Cardiac muscle cell (in vitro differentiated cells and primary cell): ENCODE results near the gene GOLGA5. TPM values are rescaled to one million over a fixed set of nuclear protein-coding genes. Genes with fewer than 3 reads are reported as not detected.

Experiments used
- DNase-seq, 2 donors: peaks; one replicate each; pipeline versions ENCODE4 v3.0.0 to v3.0.0-alpha.2; 2010 to 2017; ENCODE audit warnings: low read depth in 1 of 2, low spot score in 1 of 2
- H3K27ac ChIP-seq: fragments of 200-600 bp; sonication (generic); 2 replicates; pipeline ENCODE4 v1.5.1; 2016
- H3K27me3 ChIP-seq: fragments of 200-600 bp; sonication (generic); 2 replicates; pipeline ENCODE4 v1.6.0; 2016; ENCODE audit warnings: control low read depth
- H3K36me3 ChIP-seq: fragments of 200-600 bp; sonication (generic); 2 replicates; pipeline ENCODE4 v1.5.1; 2016; ENCODE audit warnings: control low read depth
- H3K4me1 ChIP-seq: fragments of 200-600 bp; sonication (generic); 2 replicates; pipeline ENCODE4 v1.8.1; 2017; ENCODE audit warnings: low read depth, mild to moderate bottlenecking, mixed run types
- H3K4me3 ChIP-seq: fragments of 200-600 bp; sonication (generic); 2 replicates; pipeline ENCODE4 v1.5.1; 2016; ENCODE audit warnings: mild to moderate bottlenecking
- H3K9me3 ChIP-seq: fragments of 200-600 bp; sonication (generic); 2 replicates; pipeline ENCODE4 v1.5.1; 2017; ENCODE audit warnings: low read depth, mild to moderate bottlenecking, control low read depth
- polyA plus RNA-seq: library from polyadenylated mRNA; unstranded; fragments of >200 nt; fragmentation: Nextera tagmentation; extraction: Ambion mirVana; gene quantifications from 2 replicates; pipeline ENCODE4 v1.2.1, GENCODE V29; 2016
- total RNA-seq: library from RNA; depleted of rRNA; stranded (reverse); fragments of >200 nt; gene quantifications from 2 replicates; pipeline ENCODE4 v1.2.3, GENCODE V29; 2016
- TF ChIP-seq, protein P1 (sequence below): IDR thresholded peaks from 2 replicates; pipeline ENCODE4 v1.5.1; 2012; ENCODE audit warnings: low read depth, mild to moderate bottlenecking, low read length

Gene GOLGA5
- total and polyA plus RNA-seq, 2 experiments from 2014 or later, result 21.8 to 32.5 TPM

DNA sequence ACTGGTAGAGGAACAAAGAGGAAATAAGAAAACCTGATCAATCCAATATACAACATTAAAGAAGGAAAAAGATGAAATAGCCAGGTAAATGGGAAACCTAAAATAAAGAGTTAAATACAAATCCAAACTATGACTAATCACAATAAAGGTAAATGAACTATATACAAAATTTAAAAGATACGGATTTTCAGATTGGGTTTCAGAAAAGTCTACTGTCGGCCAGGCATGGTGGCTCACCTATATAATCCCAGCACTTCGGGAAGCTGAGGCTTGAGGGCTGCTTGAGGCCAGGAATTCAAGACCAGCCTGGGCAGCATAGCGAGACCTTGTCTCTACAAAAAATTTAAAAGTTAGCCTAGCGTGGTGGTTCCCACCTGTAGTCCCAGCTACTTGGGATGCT is 89.0 kb downstream of the GOLGA5 start:
- no peak for DNase-seq
- H3K9me3 ChIP-seq, result no peaks in the 10 kb centered on the region
- H3K36me3 ChIP-seq, result no peaks in the 10 kb centered on the region
- no peak overlapping the region for H3K4me3 ChIP-seq
- H3K27ac ChIP-seq, result no peak overlapping the region
- H3K4me1 ChIP-seq, result peaks cover 3% of the 10 kb centered on the region
- TF ChIP-seq, protein P1, sequence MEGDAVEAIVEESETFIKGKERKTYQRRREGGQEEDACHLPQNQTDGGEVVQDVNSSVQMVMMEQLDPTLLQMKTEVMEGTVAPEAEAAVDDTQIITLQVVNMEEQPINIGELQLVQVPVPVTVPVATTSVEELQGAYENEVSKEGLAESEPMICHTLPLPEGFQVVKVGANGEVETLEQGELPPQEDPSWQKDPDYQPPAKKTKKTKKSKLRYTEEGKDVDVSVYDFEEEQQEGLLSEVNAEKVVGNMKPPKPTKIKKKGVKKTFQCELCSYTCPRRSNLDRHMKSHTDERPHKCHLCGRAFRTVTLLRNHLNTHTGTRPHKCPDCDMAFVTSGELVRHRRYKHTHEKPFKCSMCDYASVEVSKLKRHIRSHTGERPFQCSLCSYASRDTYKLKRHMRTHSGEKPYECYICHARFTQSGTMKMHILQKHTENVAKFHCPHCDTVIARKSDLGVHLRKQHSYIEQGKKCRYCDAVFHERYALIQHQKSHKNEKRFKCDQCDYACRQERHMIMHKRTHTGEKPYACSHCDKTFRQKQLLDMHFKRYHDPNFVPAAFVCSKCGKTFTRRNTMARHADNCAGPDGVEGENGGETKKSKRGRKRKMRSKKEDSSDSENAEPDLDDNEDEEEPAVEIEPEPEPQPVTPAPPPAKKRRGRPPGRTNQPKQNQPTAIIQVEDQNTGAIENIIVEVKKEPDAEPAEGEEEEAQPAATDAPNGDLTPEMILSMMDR, result no peak
- no peaks in the 10 kb centered on the region for H3K27me3 ChIP-seq

DNA sequence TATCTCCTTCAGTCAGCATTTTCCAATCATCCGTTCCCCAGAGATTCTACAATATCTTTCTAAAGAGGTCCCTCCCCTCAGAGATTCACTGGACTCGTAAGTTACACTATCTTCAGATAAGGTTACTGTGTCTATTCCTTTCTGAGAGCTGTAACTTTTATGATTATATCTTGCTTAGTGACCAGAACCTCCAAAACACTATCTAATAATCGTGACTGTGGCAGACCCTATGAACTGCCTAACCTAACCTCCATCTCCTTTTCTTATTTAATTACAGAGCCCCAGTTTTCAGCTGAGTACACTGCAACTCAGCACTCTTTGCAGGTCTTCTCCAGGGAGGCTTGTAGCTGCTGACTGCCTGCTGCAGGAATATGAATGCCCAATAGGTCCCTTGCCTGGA is 90.3 kb downstream of the GOLGA5 start:
- DNase-seq, result no peak
- no peaks in the 10 kb centered on the region for H3K36me3 ChIP-seq
- TF ChIP-seq, protein P1, result no peak
- H3K27ac ChIP-seq, result no peak overlapping the region
- H3K9me3 ChIP-seq, result no peaks in the 10 kb centered on the region
- no peak overlapping the region for H3K4me3 ChIP-seq
- H3K27me3 ChIP-seq, result no peaks in the 10 kb centered on the region
- peaks cover 3% of the 10 kb centered on the region for H3K4me1 ChIP-seq

DNA sequence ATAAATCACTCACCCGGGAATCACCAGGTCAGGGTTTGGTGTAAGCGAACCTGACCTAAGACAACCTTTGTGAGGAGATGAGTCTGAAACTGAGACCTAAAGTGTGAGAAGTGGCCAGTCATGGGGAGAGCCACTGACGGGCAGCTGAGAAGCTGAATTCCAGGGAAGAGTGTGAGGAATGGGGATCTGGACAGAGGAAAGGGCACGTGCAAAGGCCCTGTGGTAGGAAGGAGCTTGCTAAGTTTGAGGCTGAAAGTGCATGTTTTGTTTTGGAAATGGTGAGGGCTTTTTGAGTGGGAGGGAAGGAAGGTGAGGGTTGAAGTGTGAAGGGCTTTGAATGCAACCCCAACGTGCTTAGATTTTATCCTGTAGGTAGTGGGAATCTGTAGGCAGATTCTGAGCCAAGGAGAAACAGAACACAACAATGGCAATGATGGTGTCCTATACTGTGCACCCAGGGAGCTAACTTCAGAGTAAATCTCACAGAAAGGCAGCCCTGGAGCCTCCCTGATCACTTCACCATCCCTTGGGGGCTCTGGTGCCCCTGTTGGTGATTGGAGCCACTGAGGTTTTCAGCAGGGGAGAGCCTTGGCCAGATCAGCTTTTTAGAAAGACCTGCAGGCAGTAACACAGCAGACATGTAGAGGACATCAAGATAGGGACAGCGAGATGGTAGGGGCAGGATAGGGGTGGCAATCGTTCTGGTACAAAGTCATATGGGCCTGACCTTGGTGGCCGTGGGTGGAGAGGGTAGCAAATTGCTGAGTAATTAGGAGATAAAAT is 91.4 kb downstream of the GOLGA5 start:
- no peaks in the 10 kb centered on the region for H3K27me3 ChIP-seq
- peaks cover 3% of the 10 kb centered on the region for H3K4me1 ChIP-seq
- H3K36me3 ChIP-seq, result no peaks in the 10 kb centered on the region
- TF ChIP-seq, protein P1, result no peak
- no peak overlapping the region for H3K27ac ChIP-seq
- no peaks in the 10 kb centered on the region for H3K9me3 ChIP-seq
- no peak overlapping the region for H3K4me3 ChIP-seq
- DNase-seq, result no peak

DNA sequence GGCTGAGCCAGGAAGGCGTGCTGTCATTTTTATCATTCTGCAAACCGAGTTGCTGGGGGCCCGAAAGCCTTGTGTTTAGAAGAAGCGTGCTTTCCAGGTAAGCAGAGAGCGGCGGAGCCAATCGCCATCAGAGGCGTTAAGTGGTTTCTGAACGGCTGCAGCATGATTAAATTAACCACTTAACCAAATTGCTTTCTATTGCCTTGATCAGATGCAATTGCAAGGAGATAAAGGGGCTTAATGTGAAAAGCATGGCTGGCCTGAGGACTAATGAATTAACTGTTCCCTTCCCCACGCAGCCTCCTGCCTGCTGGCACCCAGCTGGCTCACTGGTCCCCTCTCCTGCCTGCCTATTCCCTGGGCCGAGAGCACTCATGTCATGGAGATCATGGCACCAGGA is 92.2 kb downstream of the GOLGA5 start:
- Histone ChIP-seq H3K4me1 (peaks cover 3% of the 10 kb centered on the region), H3K27me3 (no peaks in the 10 kb centered on the region), H3K27ac (no peak overlapping the region), H3K4me3 (no peak overlapping the region), H3K9me3 (no peaks in the 10 kb centered on the region), H3K36me3 (no peaks in the 10 kb centered on the region)
- TF ChIP-seq, protein P1, result no peak
- no peak for DNase-seq

DNA sequence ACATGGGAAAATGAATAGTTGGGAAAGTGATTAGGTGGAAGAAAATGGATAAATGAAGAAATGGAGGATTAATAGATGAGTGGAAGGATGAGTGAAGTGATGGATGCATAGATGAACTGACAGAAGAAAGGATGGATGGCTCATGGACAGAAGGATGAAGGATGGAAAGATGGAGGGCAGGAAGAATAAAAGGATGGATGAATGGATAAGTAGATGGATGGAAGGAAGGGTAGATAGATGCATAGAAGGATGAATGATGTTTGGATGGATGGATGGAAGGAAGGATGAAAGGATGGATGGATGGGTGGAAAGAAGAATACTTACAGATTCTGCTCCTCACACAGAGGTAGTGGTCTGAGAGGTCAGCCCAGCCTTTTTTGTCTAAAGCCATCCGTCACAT is 93.1 kb downstream of the GOLGA5 start:
- Histone ChIP-seq H3K9me3 (no peaks in the 10 kb centered on the region), H3K36me3 (no peaks in the 10 kb centered on the region), H3K27ac (no peak overlapping the region), H3K27me3 (no peaks in the 10 kb centered on the region), H3K4me1 (peaks cover 3% of the 10 kb centered on the region), H3K4me3 (no peak overlapping the region)
- TF ChIP-seq, protein P1, result no peak
- DNase-seq, result no peak
